ENCODE data around the gene ZFP82. TPM values are rescaled to one million over a fixed set of nuclear protein-coding genes. Genes with fewer than 3 reads are reported as not detected.

The ZFP82 gene
- total RNA-seq, 2 experiments from 2014 or later, result 6.0 to 6.7 TPM

GRCh38 chr19:36404498-36404897 lies 13.9 kb downstream of the ZFP82 start:
- H3K27me3 Mint-ChIP-seq, result no peaks in the 10 kb centered on the region
- CTCF ChIA-PET, result no interaction called here

GRCh38 chr19:36401475-36401874 lies 17.0 kb downstream of the ZFP82 start:
- ChIA-PET CTCF (no interaction called here), POLR2A (no interaction called here)
- no peaks in the 10 kb centered on the region for H3K27me3 Mint-ChIP-seq
- peaks cover 81% of the 10 kb centered on the region for H3K36me3 Mint-ChIP-seq (ENCODE audit: low read depth)
- no peaks in the 10 kb centered on the region for H3K4me1 Mint-ChIP-seq
- no peak for DNase-seq
- H3K4me3 Mint-ChIP-seq, result no peak overlapping the region
- H3K27ac Mint-ChIP-seq, result no peak overlapping the region
- H3K9me3 Mint-ChIP-seq, result peaks cover 37% of the 10 kb centered on the region

More at GRCh38 chr19:36404498-36404897, 13.9 kb downstream of the ZFP82 start:
- Mint-ChIP-seq H3K4me3 (no peak overlapping the region), H3K4me1 (no peaks in the 10 kb centered on the region), H3K9me3 (peaks cover 47% of the 10 kb centered on the region), H3K36me3 (ENCODE audit: low read depth) (peaks cover 82% of the 10 kb centered on the region), H3K27ac (no peak overlapping the region)
- no peak for DNase-seq
- POLR2A ChIA-PET, result no interaction called here

- no peaks in the 10 kb centered on the region for H3K4me1 Mint-ChIP-seq
- no peak overlapping the region for H3K4me3 Mint-ChIP-seq
- H3K9me3 Mint-ChIP-seq, result peaks cover 38% of the 10 kb centered on the region
- POLR2A ChIA-PET, result no interaction called here
- peaks cover 74% of the 10 kb centered on the region for H3K36me3 Mint-ChIP-seq (ENCODE audit: low read depth)
- DNase-seq, result no peak
- CTCF ChIA-PET, result no interaction called here
- no peaks in the 10 kb centered on the region for H3K27me3 Mint-ChIP-seq
- H3K27ac Mint-ChIP-seq, result no peak overlapping the region
Measured at GRCh38 chr19:36398571-36398970, 19.9 kb downstream of the ZFP82 start.

GRCh38 chr19:36392916-36393673 lies 25.3 kb downstream of the ZFP82 start:
- POLR2A ChIA-PET, result no interaction called here
- peaks cover 52% of the 10 kb centered on the region for H3K9me3 Mint-ChIP-seq
- H3K27ac Mint-ChIP-seq, result no peak overlapping the region

GRCh38 chr19:36379510-36379819 lies 39.0 kb downstream of the ZFP82 start:
- peaks cover 15% of the 10 kb centered on the region for H3K36me3 Mint-ChIP-seq (ENCODE audit: low read depth)
- ChIA-PET POLR2A (no interaction called here), CTCF (interaction anchor here (0.6 to 1.7 kb wide), 2 partner anchors 131 to 226 kb away, joined by 3 read pairs; partner anchors contain the start of gene ZNF382)
- no peaks in the 10 kb centered on the region for H3K27me3 Mint-ChIP-seq
- peak overlapping the region; percentile 96 for H3K27ac Mint-ChIP-seq
- H3K9me3 Mint-ChIP-seq, result peaks cover 17% of the 10 kb centered on the region
- peaks cover 14% of the 10 kb centered on the region for H3K4me1 Mint-ChIP-seq
- DNase-seq, result no peak
- peak overlapping the region; percentile 85 for H3K4me3 Mint-ChIP-seq

More at GRCh38 chr19:36392916-36393673, 25.3 kb downstream of the ZFP82 start:
- Mint-ChIP-seq H3K4me1 (no peaks in the 10 kb centered on the region), H3K36me3 (ENCODE audit: low read depth) (peaks cover 50% of the 10 kb centered on the region), H3K4me3 (no peak overlapping the region), H3K27me3 (no peaks in the 10 kb centered on the region)
- CTCF ChIA-PET, result no interaction called here
- DNase-seq, result no peak

GRCh38 chr19:36378625-36379509 lies 39.6 kb downstream of the ZFP82 start, which contains the start of gene ZFP14:
TSS of gene ZFP14 (minus strand) at chr19:36379201. CDS start at chr19:36367892, 11,309 bp downstream.
- Mint-ChIP-seq H3K27ac (peak within 1 kb of the TSS; percentile 96), H3K4me1 (peaks cover 14% of the 10 kb centered on the region), H3K27me3 (no peaks in the 10 kb centered on the region), H3K4me3 (peak within 1 kb of the TSS; percentile 85), H3K36me3 (ENCODE audit: low read depth) (peaks cover 15% of the 10 kb centered on the region), H3K9me3 (peaks cover 20% of the 10 kb centered on the region)
- ChIA-PET POLR2A (no interaction called here), CTCF (interaction anchor here (0.6 to 1.7 kb wide), 3 partner anchors 19 to 226 kb away, joined by 3 to 4 read pairs (median 3); partner anchors contain the start of gene ZNF382)
- peak; percentile 96 for DNase-seq

GRCh38 chr19:36377541-36378178 lies 40.8 kb downstream of the ZFP82 start:
- H3K9me3 Mint-ChIP-seq, result peaks cover 20% of the 10 kb centered on the region
- H3K36me3 Mint-ChIP-seq (ENCODE audit: low read depth), result peaks cover 21% of the 10 kb centered on the region
- H3K27ac Mint-ChIP-seq, result peak overlapping the region; percentile 96
- ChIA-PET CTCF (interaction anchor here (1.3 kb wide), 1 partner anchor 18 kb away, joined by 4 read pairs; no protein-coding TSS in a partner anchor), POLR2A (no interaction called here)
- H3K27me3 Mint-ChIP-seq, result no peaks in the 10 kb centered on the region
- peaks cover 14% of the 10 kb centered on the region for H3K4me1 Mint-ChIP-seq
- H3K4me3 Mint-ChIP-seq, result peak overlapping the region; percentile 85
- DNase-seq, result no peak

- Mint-ChIP-seq H3K4me1 (peaks cover 12% of the 10 kb centered on the region), H3K9me3 (peaks cover 34% of the 10 kb centered on the region), H3K27me3 (no peaks in the 10 kb centered on the region), H3K4me3 (no peak overlapping the region), H3K27ac (no peak overlapping the region), H3K36me3 (ENCODE audit: low read depth) (peaks cover 33% of the 10 kb centered on the region)
- ChIA-PET CTCF (interaction anchor here (0.7 to 0.9 kb wide), 2 partner anchors 10 to 62 kb away, joined by 3 to 5 read pairs; no protein-coding TSS in a partner anchor), POLR2A (no interaction called here)
- no peak for DNase-seq
Measured at GRCh38 chr19:36373638-36374156, 44.7 kb downstream of the ZFP82 start.

- no peaks in the 10 kb centered on the region for H3K4me1 Mint-ChIP-seq
- peaks cover 46% of the 10 kb centered on the region for H3K36me3 Mint-ChIP-seq (ENCODE audit: low read depth)
Measured at GRCh38 chr19:36371886-36372285, 46.6 kb downstream of the ZFP82 start.

GRCh38 chr19:36363845-36364244 lies 54.6 kb downstream of the ZFP82 start:
- Mint-ChIP-seq H3K9me3 (peaks cover 33% of the 10 kb centered on the region), H3K27me3 (no peaks in the 10 kb centered on the region), H3K36me3 (ENCODE audit: low read depth) (peaks cover 75% of the 10 kb centered on the region), H3K27ac (no peak overlapping the region), H3K4me3 (no peak overlapping the region), H3K4me1 (no peaks in the 10 kb centered on the region)
- no peak for DNase-seq
- CTCF ChIA-PET, result no interaction called here
- POLR2A ChIA-PET, result no interaction called here

More at GRCh38 chr19:36371886-36372285, 46.6 kb downstream of the ZFP82 start:
- CTCF ChIA-PET, result no interaction called here
- H3K9me3 Mint-ChIP-seq, result peaks cover 40% of the 10 kb centered on the region
- POLR2A ChIA-PET, result no interaction called here
- no peaks in the 10 kb centered on the region for H3K27me3 Mint-ChIP-seq
- no peak for DNase-seq
- H3K4me3 Mint-ChIP-seq, result no peak overlapping the region
- no peak overlapping the region for H3K27ac Mint-ChIP-seq

Measured in activated CD4-positive, alpha-beta T cell treated with anti-CD3 and anti-CD28 coated beads, Interleukin-2, amount 10 ng/mL, durations not matched to agents 7 days and 5 days (primary cell).